OCI-LY1 (cell line): ENCODE results near the gene DNAJC8.
A peak's percentile ranks its signal among the peaks of the same experiment; 100 is the strongest.

Experiments
- H2AFZ ChIP-seq: fragments of 200-600 bp; sonication (generic), shearing (Covaris generic); 2 replicates; pipeline ENCODE4 v1.6.0; 2014; ENCODE audit warnings: antibody characterized with exemption, mild to moderate bottlenecking, low read length
- H3F3A ChIP-seq: fragments of 200-600 bp; sonication (generic), shearing (Covaris generic); 2 replicates; pipeline ENCODE4 v1.6.0; 2014; ENCODE audit warnings: mild to moderate bottlenecking, antibody characterized with exemption, low read length, moderate library complexity; ENCODE audit not compliant: insufficient read depth
- H3K27ac ChIP-seq: fragments of 200-600 bp; sonication (generic); 2 replicates; pipeline ENCODE4 v1.5.1; 2014; ENCODE audit warnings: low read length, mixed run types, mild to moderate bottlenecking, low read depth; ENCODE audit not compliant: poor library complexity, severe bottlenecking
- H3K27me3 ChIP-seq: fragments of 200-600 bp; sonication (generic); 2 replicates; pipeline ENCODE4 v1.6.0; 2014; ENCODE audit warnings: antibody characterized with exemption, mild to moderate bottlenecking, low read length, moderate library complexity; ENCODE audit not compliant: insufficient read depth
- H3K36me3 ChIP-seq: fragments of 200-600 bp; sonication (generic); 2 replicates; pipeline ENCODE4 v1.6.1; 2014; ENCODE audit warnings: mild to moderate bottlenecking, antibody characterized with exemption, low read length, moderate library complexity, mixed read lengths; ENCODE audit not compliant: insufficient read depth
- H3K4me1 ChIP-seq: fragments of 200-600 bp; sonication (generic); 2 replicates; pipeline ENCODE4 v1.5.1; 2014; ENCODE audit warnings: mild to moderate bottlenecking, low read length, moderate library complexity; ENCODE audit not compliant: insufficient read depth, severe bottlenecking
- H3K4me2 ChIP-seq: fragments of 200-600 bp; sonication (generic), shearing (Covaris generic); 2 replicates; pipeline ENCODE4 v1.6.1; 2014; ENCODE audit warnings: low read length
- H3K4me3 ChIP-seq: fragments of 200-600 bp; sonication (generic); 2 replicates; pipeline ENCODE4 v1.5.1; 2014; ENCODE audit warnings: low read length, low read depth, mild to moderate bottlenecking, mixed read lengths; ENCODE audit not compliant: poor library complexity, severe bottlenecking
- H3K79me2 ChIP-seq: fragments of 200-600 bp; shearing (Covaris generic); 2 replicates; pipeline ENCODE4 v1.6.1; 2016; ENCODE audit warnings: mixed run types, low read length, mixed read lengths; ENCODE audit not compliant: insufficient read depth
- H3K9ac ChIP-seq: fragments of 200-600 bp; sonication (generic), shearing (Covaris generic); 2 replicates; pipeline ENCODE4 v1.6.1; 2014; ENCODE audit warnings: mild to moderate bottlenecking, low read length, mixed read lengths
- H3K9me2 ChIP-seq: fragments of 200-600 bp; sonication (generic), shearing (Covaris generic); 2 replicates; pipeline ENCODE4 v1.6.1; 2014; ENCODE audit warnings: low read depth, mild to moderate bottlenecking, low read length, mixed read lengths
- H3K9me3 ChIP-seq: fragments of 200-600 bp; shearing (Covaris generic); 2 replicates; pipeline ENCODE4 v1.6.1; 2014; ENCODE audit warnings: low read length, mixed read lengths
- H4K20me1 ChIP-seq: fragments of 200-600 bp; sonication (generic), shearing (Covaris generic); 2 replicates; pipeline ENCODE4 v1.6.0; 2016; ENCODE audit warnings: mild to moderate bottlenecking, low read length; ENCODE audit not compliant: insufficient read depth
- EZH2 ChIP-seq: fragments of 200-600 bp; sonication (generic), shearing (Covaris generic); IDR thresholded peaks from 2 replicates; pipeline ENCODE4 v1.8.0; 2017; ENCODE audit warnings: borderline replicate concordance, mixed run types, mild to moderate bottlenecking, antibody characterized with exemption, low read length, moderate library complexity, mixed read lengths
- TF ChIP-seq, protein P1 (sequence below): fragments of 200-600 bp; sonication (generic), shearing (Covaris generic); IDR thresholded peaks from 2 replicates; pipeline ENCODE4 v1.5.1; 2017; ENCODE audit warnings: mild to moderate bottlenecking, antibody characterized with exemption, low read length, moderate library complexity, mixed read lengths

DNAJC8 gene

DNA sequence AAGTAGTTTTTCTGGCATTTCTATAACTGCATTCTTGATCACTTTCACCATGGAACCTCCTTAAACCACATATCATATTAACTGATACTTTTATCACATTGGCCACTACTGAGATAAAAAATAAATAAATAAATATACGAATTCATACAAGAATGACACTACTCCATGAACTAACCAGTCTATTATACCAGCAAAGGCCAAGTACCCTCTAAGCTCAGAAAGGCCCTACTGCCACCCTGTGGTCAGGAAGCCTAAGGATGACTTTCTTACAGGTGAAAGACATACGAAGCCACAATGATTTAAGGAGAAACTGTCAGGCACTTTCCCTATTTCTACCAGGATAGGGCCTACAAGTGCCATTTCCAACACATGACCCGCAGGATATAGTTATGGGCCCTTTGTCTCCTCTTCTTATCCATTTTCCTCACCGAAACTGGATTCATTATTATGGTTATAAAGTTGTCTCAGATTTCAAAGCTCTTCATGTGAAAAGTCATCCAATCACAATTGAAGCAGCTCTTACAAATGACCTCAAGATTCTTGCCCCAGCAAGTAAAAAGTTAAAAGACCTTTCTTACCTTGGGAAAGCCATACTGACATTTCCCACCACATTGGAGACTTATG, 23.9 kb downstream of the DNAJC8 start:
- H3F3A ChIP-seq: no peaks in the 10 kb centered on the region
- no peaks in the 10 kb centered on the region for H3K4me1 ChIP-seq
- H3K27ac ChIP-seq: no peak overlapping the region
- no peaks in the 10 kb centered on the region for H3K9me2 ChIP-seq
- H2AFZ ChIP-seq: no peak overlapping the region
- no peaks in the 10 kb centered on the region for H3K79me2 ChIP-seq
- H3K9me3 ChIP-seq: no peaks in the 10 kb centered on the region
- TF ChIP-seq, protein P1, sequence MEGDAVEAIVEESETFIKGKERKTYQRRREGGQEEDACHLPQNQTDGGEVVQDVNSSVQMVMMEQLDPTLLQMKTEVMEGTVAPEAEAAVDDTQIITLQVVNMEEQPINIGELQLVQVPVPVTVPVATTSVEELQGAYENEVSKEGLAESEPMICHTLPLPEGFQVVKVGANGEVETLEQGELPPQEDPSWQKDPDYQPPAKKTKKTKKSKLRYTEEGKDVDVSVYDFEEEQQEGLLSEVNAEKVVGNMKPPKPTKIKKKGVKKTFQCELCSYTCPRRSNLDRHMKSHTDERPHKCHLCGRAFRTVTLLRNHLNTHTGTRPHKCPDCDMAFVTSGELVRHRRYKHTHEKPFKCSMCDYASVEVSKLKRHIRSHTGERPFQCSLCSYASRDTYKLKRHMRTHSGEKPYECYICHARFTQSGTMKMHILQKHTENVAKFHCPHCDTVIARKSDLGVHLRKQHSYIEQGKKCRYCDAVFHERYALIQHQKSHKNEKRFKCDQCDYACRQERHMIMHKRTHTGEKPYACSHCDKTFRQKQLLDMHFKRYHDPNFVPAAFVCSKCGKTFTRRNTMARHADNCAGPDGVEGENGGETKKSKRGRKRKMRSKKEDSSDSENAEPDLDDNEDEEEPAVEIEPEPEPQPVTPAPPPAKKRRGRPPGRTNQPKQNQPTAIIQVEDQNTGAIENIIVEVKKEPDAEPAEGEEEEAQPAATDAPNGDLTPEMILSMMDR: peak; percentile 80
- no peak for TF ChIP-seq EZH2
- H3K36me3 ChIP-seq: peaks cover 81% of the 10 kb centered on the region
- no peak overlapping the region for H3K4me2 ChIP-seq
- no peaks in the 10 kb centered on the region for H3K27me3 ChIP-seq
- no peak overlapping the region for H3K4me3 ChIP-seq
- H4K20me1 ChIP-seq: no peaks in the 10 kb centered on the region
- no peak overlapping the region for H3K9ac ChIP-seq

DNA sequence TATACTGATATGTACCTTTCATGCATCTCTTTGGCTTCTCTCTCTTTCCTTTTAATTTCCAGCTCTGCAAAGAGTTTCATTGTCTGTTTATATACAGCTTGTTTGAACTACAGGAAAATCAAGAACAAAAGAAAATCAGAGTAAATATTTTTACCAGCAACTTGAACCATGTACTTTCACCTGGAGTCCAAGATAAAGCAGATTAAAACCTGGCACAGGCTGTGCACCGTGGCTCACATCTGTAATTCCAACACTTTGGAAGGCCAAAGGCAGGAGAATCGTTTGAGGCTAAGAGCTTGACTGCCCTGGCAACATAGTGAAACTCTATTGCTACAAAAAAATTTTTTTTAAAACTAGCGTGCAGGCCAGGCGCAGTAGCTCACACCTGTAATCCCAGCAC, 27.6 kb downstream of the DNAJC8 start:
- Histone ChIP-seq H3K4me2 (no peak overlapping the region), H3K27ac (no peak overlapping the region), H3K36me3 (peaks cover 86% of the 10 kb centered on the region)

DNA sequence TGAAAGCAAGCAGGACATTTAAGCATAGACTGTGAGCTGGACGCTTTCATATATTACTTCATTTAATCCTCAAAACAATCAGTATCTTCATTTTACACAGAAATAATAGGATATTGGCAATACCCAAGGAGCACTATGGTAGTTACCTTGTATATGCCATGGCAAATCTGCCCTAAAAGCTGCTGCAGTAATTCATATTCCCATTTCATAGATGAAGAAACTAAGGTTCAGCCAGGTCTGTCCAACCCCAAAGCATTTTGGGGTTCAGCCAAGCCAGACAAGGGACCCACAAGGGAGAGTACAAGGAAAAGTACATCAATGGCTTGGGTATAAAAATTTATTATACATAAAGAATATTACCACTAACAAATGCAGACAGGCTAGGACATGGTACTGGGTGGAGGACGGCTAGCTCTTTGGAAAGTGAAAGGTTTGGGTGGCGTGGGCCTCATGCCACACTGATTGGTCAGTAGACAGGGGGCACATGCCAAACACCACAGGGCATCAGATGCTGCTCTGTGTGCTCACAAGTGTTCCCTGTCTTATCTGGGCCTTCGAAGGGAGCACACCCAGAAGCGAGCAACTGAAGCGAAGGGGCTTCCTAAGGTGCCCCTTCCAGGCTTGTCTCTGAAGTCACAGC, 32.5 kb downstream of the DNAJC8 start:
- H3K4me2 ChIP-seq: no peak overlapping the region
- peaks cover 15% of the 10 kb centered on the region for H3K4me1 ChIP-seq
- no peaks in the 10 kb centered on the region for H3K9me2 ChIP-seq
- H3K79me2 ChIP-seq: no peaks in the 10 kb centered on the region
- H2AFZ ChIP-seq: no peak overlapping the region
- H3K27me3 ChIP-seq: no peaks in the 10 kb centered on the region
- peaks cover 67% of the 10 kb centered on the region for H3K36me3 ChIP-seq
- H4K20me1 ChIP-seq: no peaks in the 10 kb centered on the region
- H3K27ac ChIP-seq: no peak overlapping the region
- H3K4me3 ChIP-seq: no peak overlapping the region
- no peaks in the 10 kb centered on the region for H3F3A ChIP-seq
- no peak overlapping the region for H3K9ac ChIP-seq
- H3K9me3 ChIP-seq: no peaks in the 10 kb centered on the region
- TF ChIP-seq EZH2: no peak
- TF ChIP-seq, protein P1: no peak

More for the DNA sequence above, 27.6 kb downstream of the DNAJC8 start:
- no peak overlapping the region for H3K4me3 ChIP-seq
- no peaks in the 10 kb centered on the region for H3K9me3 ChIP-seq
- no peaks in the 10 kb centered on the region for H3F3A ChIP-seq
- no peaks in the 10 kb centered on the region for H3K4me1 ChIP-seq
- no peaks in the 10 kb centered on the region for H3K27me3 ChIP-seq
- H3K9ac ChIP-seq: no peak overlapping the region
- no peak for TF ChIP-seq EZH2
- TF ChIP-seq, protein P1: no peak
- H2AFZ ChIP-seq: no peak overlapping the region
- no peaks in the 10 kb centered on the region for H3K79me2 ChIP-seq
- no peaks in the 10 kb centered on the region for H3K9me2 ChIP-seq
- H4K20me1 ChIP-seq: no peaks in the 10 kb centered on the region
